ENCODE data around the gene ANXA7. TPM values are rescaled to one million over a fixed set of nuclear protein-coding genes. Genes with fewer than 3 reads are reported as not detected.

The ANXA7 gene
- total and polyA plus RNA-seq, 10 of the 15 experiments (the other 5 are each of a cell fraction or from before 2014, with no cell fraction given) = 70.6 to 184 (median 113) TPM

GRCh38 chr10:73358331-73359279 is 55.3 kb downstream of the ANXA7 start, which contains the start of gene CFAP70 (continued):
- TF ChIP-seq WRNIP1 (IDR thresholded peaks at IDR 0.05; ENCODE audit: borderline replicate concordance, low read depth, low read length) (no peak), ZZZ3 (IDR thresholded peaks at IDR 0.05; ENCODE audit: control insufficient read depth, insufficient read length, low read depth) (no peak), POLR2AphosphoS5 (IDR thresholded peaks at IDR 0.05; ENCODE audit: low read length) (peak; percentile 72), TBL1XR1 (IDR thresholded peaks at IDR 0.05; ENCODE audit: low read depth, low read length) (no peak), RB1 (IDR thresholded peaks at IDR 0.05; ENCODE audit: borderline replicate concordance) (no peak), BMI1 (IDR thresholded peaks at IDR 0.05; ENCODE audit: borderline replicate concordance) (no peak), SREBF1 (IDR thresholded peaks at IDR 0.05; ENCODE audit: low read length) (no peak), CBX3 (IDR thresholded peaks at IDR 0.05; ENCODE audit: borderline replicate concordance, low read depth) (no peak), CHD4 (IDR thresholded peaks at IDR 0.05) (no peak), ZNF274 (IDR thresholded peaks at IDR 0.05; ENCODE audit: insufficient read depth, insufficient read length) (no peak), MAX (IDR thresholded peaks at IDR 0.05; ENCODE audit: low read depth, low read length) (no peak), CREM (IDR thresholded peaks at IDR 0.05; ENCODE audit: low read depth) (peak; percentile 37; the same call in 1 of the 2 replicates), ZNF592 (IDR thresholded peaks at IDR 0.05) (no peak), BHLHE40 (IDR thresholded peaks at IDR 0.05; ENCODE audit: borderline replicate concordance in 1 of 2, low read depth in 2 of 2, low read length in 1 of 2) (peak; percentile 44 to 87; a peak in 3 of 4 replicates), SREBF2 (IDR thresholded peaks at IDR 0.05; ENCODE audit: low read length) (no peak), POLR2AphosphoS2 (IDR thresholded peaks at IDR 0.05; ENCODE audit: low read depth, low read length) (0 out of 2 replicates have a peak, but pooled peaks have one; percentile 43), PAX5 (IDR thresholded peaks at IDR 0.05; ENCODE audit: borderline replicate concordance, low read depth, low read length) (peak; percentile 95), SUPT20H (IDR thresholded peaks at IDR 0.05; ENCODE audit: borderline replicate concordance, control insufficient read depth, low read depth, low read length) (no peak), NRF1 (conservative IDR thresholded peaks at IDR 0.05; ENCODE audit: low read depth, low read length) (peak; percentile 28; the same call in 1 of the 2 replicates), JUNB (IDR thresholded peaks at IDR 0.05) (no peak), NFIC (IDR thresholded peaks at IDR 0.05; ENCODE audit: low read depth, low read length) (no peak)
- TF ChIP-seq, protein P1, sequence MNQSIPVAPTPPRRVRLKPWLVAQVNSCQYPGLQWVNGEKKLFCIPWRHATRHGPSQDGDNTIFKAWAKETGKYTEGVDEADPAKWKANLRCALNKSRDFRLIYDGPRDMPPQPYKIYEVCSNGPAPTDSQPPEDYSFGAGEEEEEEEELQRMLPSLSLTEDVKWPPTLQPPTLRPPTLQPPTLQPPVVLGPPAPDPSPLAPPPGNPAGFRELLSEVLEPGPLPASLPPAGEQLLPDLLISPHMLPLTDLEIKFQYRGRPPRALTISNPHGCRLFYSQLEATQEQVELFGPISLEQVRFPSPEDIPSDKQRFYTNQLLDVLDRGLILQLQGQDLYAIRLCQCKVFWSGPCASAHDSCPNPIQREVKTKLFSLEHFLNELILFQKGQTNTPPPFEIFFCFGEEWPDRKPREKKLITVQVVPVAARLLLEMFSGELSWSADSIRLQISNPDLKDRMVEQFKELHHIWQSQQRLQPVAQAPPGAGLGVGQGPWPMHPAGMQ (IDR thresholded peaks at IDR 0.05; ENCODE audit: borderline replicate concordance) = peak; percentile 91
- TF ChIP-seq, protein P2, sequence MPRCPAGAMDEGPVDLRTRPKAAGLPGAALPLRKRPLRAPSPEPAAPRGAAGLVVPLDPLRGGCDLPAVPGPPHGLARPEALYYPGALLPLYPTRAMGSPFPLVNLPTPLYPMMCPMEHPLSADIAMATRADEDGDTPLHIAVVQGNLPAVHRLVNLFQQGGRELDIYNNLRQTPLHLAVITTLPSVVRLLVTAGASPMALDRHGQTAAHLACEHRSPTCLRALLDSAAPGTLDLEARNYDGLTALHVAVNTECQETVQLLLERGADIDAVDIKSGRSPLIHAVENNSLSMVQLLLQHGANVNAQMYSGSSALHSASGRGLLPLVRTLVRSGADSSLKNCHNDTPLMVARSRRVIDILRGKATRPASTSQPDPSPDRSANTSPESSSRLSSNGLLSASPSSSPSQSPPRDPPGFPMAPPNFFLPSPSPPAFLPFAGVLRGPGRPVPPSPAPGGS (IDR thresholded peaks at IDR 0.05; ENCODE audit: borderline replicate concordance, insufficient read depth, low read depth, low read length, poor library complexity, severe bottlenecking) = peak; percentile 72
